Measurements from ENCODE around the gene C19orf44.
"Not testable (repeated sequence)": the region's sequence is repeated elsewhere in the genome, so short reads cannot be mapped to it uniquely, and the experiment has no call there.

The C19orf44 gene

GRCh38 chr19:16467581-16467980 lies 28.6 kb upstream of the C19orf44 start:
- no peak for DNase-seq (ENCODE audit: low read depth)

GRCh38 chr19:16470541-16470910 lies 25.7 kb upstream of the C19orf44 start:
- no peak for DNase-seq (ENCODE audit: low read depth)

GRCh38 chr19:16470911-16471811 lies 25.0 kb upstream of the C19orf44 start:
- no peak for DNase-seq (ENCODE audit: low read depth)

GRCh38 chr19:16472559-16472899 lies 23.7 kb upstream of the C19orf44 start:
- not testable (repeated sequence) for DNase-seq (ENCODE audit: low read depth)

GRCh38 chr19:16472992-16473391 lies 23.2 kb upstream of the C19orf44 start:
- no peak for DNase-seq (ENCODE audit: low read depth)

GRCh38 chr19:16473875-16474392 lies 22.3 kb upstream of the C19orf44 start:
- DNase-seq (ENCODE audit: low read depth) = no peak

- DNase-seq (ENCODE audit: low read depth) = no peak
Observed at GRCh38 chr19:16476401-16476800, 19.8 kb upstream of the C19orf44 start.

GRCh38 chr19:16477311-16477710 lies 18.9 kb upstream of the C19orf44 start:
- no peak for DNase-seq (ENCODE audit: low read depth)

GRCh38 chr19:16482745-16483144 lies 13.4 kb upstream of the C19orf44 start:
- DNase-seq (ENCODE audit: low read depth) = no peak

- not testable (repeated sequence) for DNase-seq (ENCODE audit: low read depth)
Observed at GRCh38 chr19:16486476-16486875, 9.7 kb upstream of the C19orf44 start.

GRCh38 chr19:16496613-16496983 lies 404 bp downstream of the C19orf44 start:
- no peak for DNase-seq (ENCODE audit: low read depth)

GRCh38 chr19:16497042-16497441 lies 848 bp downstream of the C19orf44 start:
- no peak for DNase-seq (ENCODE audit: low read depth)

- no peak for DNase-seq (ENCODE audit: low read depth)
Observed at GRCh38 chr19:16497837-16498236, 1.6 kb downstream of the C19orf44 start.

GRCh38 chr19:16504271-16504670 lies 8.1 kb downstream of the C19orf44 start:
- DNase-seq (ENCODE audit: low read depth) = no peak

GRCh38 chr19:16506161-16506560 lies 10.0 kb downstream of the C19orf44 start:
- DNase-seq (ENCODE audit: low read depth) = not testable (repeated sequence)

GRCh38 chr19:16506961-16507360 lies 10.8 kb downstream of the C19orf44 start:
- DNase-seq (ENCODE audit: low read depth) = no peak

GRCh38 chr19:16508546-16508945 lies 12.4 kb downstream of the C19orf44 start:
- DNase-seq (ENCODE audit: low read depth) = no peak

- DNase-seq (ENCODE audit: low read depth) = no peak
Observed at GRCh38 chr19:16509141-16510061, 13.2 kb downstream of the C19orf44 start.

GRCh38 chr19:16512611-16513010 lies 16.4 kb downstream of the C19orf44 start:
- DNase-seq (ENCODE audit: low read depth) = not testable (repeated sequence)

GRCh38 chr19:16514383-16515019 lies 18.3 kb downstream of the C19orf44 start:
- no peak for DNase-seq (ENCODE audit: low read depth)

- no peak for DNase-seq (ENCODE audit: low read depth)
Observed at GRCh38 chr19:16516381-16516780, 20.2 kb downstream of the C19orf44 start.

- no peak for DNase-seq (ENCODE audit: low read depth)
Observed at GRCh38 chr19:16516923-16517610, 20.9 kb downstream of the C19orf44 start.

Measured in CMK (cell line).